HG02885 (cell line): ENCODE measurements around the gene ERC1.
"Not testable (repeated sequence)": the region's sequence is repeated elsewhere in the genome, so short reads cannot be mapped to it uniquely, and the experiment has no call there.

Experiments
- ATAC-seq: cut with Tn5 transposase; IDR thresholded peaks from one replicate; pipeline ENCODE4 v1.9.1; 2021; ENCODE audit warnings: mild to moderate bottlenecking; ENCODE audit not compliant: unreplicated experiment, poor library complexity

The ERC1 gene

GRCh38 chr12:1065629-1066028, 74.6 kb downstream of the ERC1 start:
- no peak for ATAC-seq

GRCh38 chr12:1069846-1070245, 78.8 kb downstream of the ERC1 start:
- ATAC-seq = no peak

GRCh38 chr12:1071182-1071581, 80.2 kb downstream of the ERC1 start:
- ATAC-seq = no peak

- ATAC-seq = no peak
These were observed 82.6 kb downstream of the ERC1 start for GRCh38 chr12:1073652-1074051.

GRCh38 chr12:1077036-1077803, 86.2 kb downstream of the ERC1 start:
- ATAC-seq = no peak

- no peak for ATAC-seq
These were observed 87.0 kb downstream of the ERC1 start for GRCh38 chr12:1078002-1078401.

- no peak for ATAC-seq
These were observed 89.6 kb downstream of the ERC1 start for GRCh38 chr12:1080520-1081223.

GRCh38 chr12:1083151-1083888, 92.3 kb downstream of the ERC1 start:
- no peak for ATAC-seq

- no peak for ATAC-seq
These were observed 92.9 kb downstream of the ERC1 start for GRCh38 chr12:1083889-1084262.

GRCh38 chr12:1091350-1091749, 100.3 kb downstream of the ERC1 start:
- ATAC-seq = no peak

- no peak for ATAC-seq
These were observed 102.2 kb downstream of the ERC1 start for GRCh38 chr12:1093166-1093751.

GRCh38 chr12:1094714-1095113, 103.7 kb downstream of the ERC1 start:
- no peak for ATAC-seq

- ATAC-seq = no peak
These were observed 108.1 kb downstream of the ERC1 start for GRCh38 chr12:1099158-1099557.

- not testable (repeated sequence) for ATAC-seq
These were observed 108.6 kb downstream of the ERC1 start for GRCh38 chr12:1099618-1100017.

GRCh38 chr12:1102115-1102514, 111.1 kb downstream of the ERC1 start:
- no peak for ATAC-seq

- no peak for ATAC-seq
These were observed 111.9 kb downstream of the ERC1 start for GRCh38 chr12:1102791-1103450.

- ATAC-seq = no peak
These were observed 112.6 kb downstream of the ERC1 start for GRCh38 chr12:1103632-1104031.

GRCh38 chr12:1104088-1104800, 113.2 kb downstream of the ERC1 start:
- ATAC-seq = no peak

GRCh38 chr12:1107669-1108068, 116.6 kb downstream of the ERC1 start:
- ATAC-seq = no peak

GRCh38 chr12:1108276-1108675, 117.3 kb downstream of the ERC1 start:
- peak; percentile 90 for ATAC-seq
